ENCODE results near the gene MRPL22. TPM values are rescaled to one million over a fixed set of nuclear protein-coding genes. Genes with fewer than 3 reads are reported as not detected.

MRPL22 gene
- total RNA-seq, 1 experiment from 2014 or later, result 68.3 TPM

DNA sequence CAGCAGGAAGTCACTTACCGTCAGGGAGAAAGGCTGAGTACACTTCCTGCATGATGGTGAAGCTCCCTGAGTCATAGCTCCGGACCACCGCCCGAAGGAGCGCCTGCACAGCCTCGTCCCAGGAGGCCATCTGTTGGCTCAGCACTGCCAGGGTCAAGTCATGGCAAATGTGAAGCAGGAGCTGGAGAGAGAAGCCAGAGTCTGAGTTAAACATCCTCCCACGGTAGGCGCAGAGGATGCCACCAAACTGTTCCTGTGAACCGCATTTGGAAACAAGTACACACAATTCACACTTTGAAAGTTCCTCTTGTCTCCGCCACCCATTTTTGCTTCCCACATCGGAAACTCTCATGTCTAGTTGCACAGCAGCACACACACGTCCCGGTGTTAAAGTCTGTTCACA, 48.5 kb upstream of the MRPL22 start:
- Histone ChIP-seq H3K27me3 (ENCODE audit: insufficient read depth, low read length) (no peaks in the 10 kb centered on the region), H3K4me3 (replicated peaks in 1 of 2; ENCODE audit: low read depth in 1 of 2, low read length in 2 of 2) (no peak overlapping the region), H4K20me1 (ENCODE audit: insufficient read depth) (no peaks in the 10 kb centered on the region), H3K9me2 (ENCODE audit: insufficient read depth) (no peaks in the 10 kb centered on the region), H3K4me1 (ENCODE audit: control insufficient read depth in 1 of 2, insufficient read depth in 2 of 2, low read length in 2 of 2) (no peaks in the 10 kb centered on the region), H3K9ac (ENCODE audit: low read length) (no peak overlapping the region), H3K79me2 (ENCODE audit: insufficient read depth, low read length) (no peaks in the 10 kb centered on the region), H2AFZ (ENCODE audit: low read depth, low read length, poor library complexity, severe bottlenecking) (no peak overlapping the region), H3K4me2 (ENCODE audit: low read length) (no peak overlapping the region), H3K27ac (ENCODE audit: low read depth, low read length) (no peak overlapping the region), H3K36me3 (ENCODE audit: control insufficient read depth in 1 of 2, insufficient read depth in 2 of 2, low read length in 2 of 2) (peaks cover 44 to 67% of the 10 kb centered on the region in 2 experiments), H3K9me3 (ENCODE audit: control insufficient read depth in 1 of 2, insufficient read depth in 1 of 2, low read depth in 1 of 2, low read length in 2 of 2) (no peaks in the 10 kb centered on the region)
- CTCF ChIA-PET, result no interaction called here
- POLR2A ChIA-PET, result no interaction called here
- DNase-seq (ENCODE audit: low read depth, low spot score) (no peak), ATAC-seq (no peak)
- no TSS peak for BruUV-seq (replicated peaks)
- TF ChIP-seq, protein P1, sequence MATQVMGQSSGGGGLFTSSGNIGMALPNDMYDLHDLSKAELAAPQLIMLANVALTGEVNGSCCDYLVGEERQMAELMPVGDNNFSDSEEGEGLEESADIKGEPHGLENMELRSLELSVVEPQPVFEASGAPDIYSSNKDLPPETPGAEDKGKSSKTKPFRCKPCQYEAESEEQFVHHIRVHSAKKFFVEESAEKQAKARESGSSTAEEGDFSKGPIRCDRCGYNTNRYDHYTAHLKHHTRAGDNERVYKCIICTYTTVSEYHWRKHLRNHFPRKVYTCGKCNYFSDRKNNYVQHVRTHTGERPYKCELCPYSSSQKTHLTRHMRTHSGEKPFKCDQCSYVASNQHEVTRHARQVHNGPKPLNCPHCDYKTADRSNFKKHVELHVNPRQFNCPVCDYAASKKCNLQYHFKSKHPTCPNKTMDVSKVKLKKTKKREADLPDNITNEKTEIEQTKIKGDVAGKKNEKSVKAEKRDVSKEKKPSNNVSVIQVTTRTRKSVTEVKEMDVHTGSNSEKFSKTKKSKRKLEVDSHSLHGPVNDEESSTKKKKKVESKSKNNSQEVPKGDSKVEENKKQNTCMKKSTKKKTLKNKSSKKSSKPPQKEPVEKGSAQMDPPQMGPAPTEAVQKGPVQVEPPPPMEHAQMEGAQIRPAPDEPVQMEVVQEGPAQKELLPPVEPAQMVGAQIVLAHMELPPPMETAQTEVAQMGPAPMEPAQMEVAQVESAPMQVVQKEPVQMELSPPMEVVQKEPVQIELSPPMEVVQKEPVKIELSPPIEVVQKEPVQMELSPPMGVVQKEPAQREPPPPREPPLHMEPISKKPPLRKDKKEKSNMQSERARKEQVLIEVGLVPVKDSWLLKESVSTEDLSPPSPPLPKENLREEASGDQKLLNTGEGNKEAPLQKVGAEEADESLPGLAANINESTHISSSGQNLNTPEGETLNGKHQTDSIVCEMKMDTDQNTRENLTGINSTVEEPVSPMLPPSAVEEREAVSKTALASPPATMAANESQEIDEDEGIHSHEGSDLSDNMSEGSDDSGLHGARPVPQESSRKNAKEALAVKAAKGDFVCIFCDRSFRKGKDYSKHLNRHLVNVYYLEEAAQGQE (IDR thresholded peaks at IDR 0.05; ENCODE audit: low read depth), result no peak
- TF ChIP-seq JUND (IDR thresholded peaks at IDR 0.05), result no peak
- TF ChIP-seq, protein P2, sequence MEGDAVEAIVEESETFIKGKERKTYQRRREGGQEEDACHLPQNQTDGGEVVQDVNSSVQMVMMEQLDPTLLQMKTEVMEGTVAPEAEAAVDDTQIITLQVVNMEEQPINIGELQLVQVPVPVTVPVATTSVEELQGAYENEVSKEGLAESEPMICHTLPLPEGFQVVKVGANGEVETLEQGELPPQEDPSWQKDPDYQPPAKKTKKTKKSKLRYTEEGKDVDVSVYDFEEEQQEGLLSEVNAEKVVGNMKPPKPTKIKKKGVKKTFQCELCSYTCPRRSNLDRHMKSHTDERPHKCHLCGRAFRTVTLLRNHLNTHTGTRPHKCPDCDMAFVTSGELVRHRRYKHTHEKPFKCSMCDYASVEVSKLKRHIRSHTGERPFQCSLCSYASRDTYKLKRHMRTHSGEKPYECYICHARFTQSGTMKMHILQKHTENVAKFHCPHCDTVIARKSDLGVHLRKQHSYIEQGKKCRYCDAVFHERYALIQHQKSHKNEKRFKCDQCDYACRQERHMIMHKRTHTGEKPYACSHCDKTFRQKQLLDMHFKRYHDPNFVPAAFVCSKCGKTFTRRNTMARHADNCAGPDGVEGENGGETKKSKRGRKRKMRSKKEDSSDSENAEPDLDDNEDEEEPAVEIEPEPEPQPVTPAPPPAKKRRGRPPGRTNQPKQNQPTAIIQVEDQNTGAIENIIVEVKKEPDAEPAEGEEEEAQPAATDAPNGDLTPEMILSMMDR (IDR thresholded peaks at IDR 0.05 in 2 of 3, conservative IDR thresholded peaks at IDR 0.05 in 1 of 3; ENCODE audit: borderline replicate concordance in 1 of 3, insufficient read depth in 1 of 3, low read depth in 2 of 3, low read length in 2 of 3), result no peak
- no peak for TF ChIP-seq FOSL1 (IDR thresholded peaks at IDR 0.05; ENCODE audit: low read depth)
- no peak for TF ChIP-seq POLR2AphosphoS5 (IDR thresholded peaks at IDR 0.05; ENCODE audit: low read depth, low read length)
- no peak for TF ChIP-seq EGR1 (IDR thresholded peaks at IDR 0.05; ENCODE audit: low read depth)
- no peak for TF ChIP-seq RAD21 (IDR thresholded peaks at IDR 0.05; ENCODE audit: low read depth)
- no peak for TF ChIP-seq CBX3 (IDR thresholded peaks at IDR 0.05; ENCODE audit: low read depth)
- TF ChIP-seq POLR2A (IDR thresholded peaks at IDR 0.05; ENCODE audit: borderline replicate concordance, extremely low read depth, insufficient read depth, insufficient read length), result no peak
- no peak for TF ChIP-seq CEBPB (IDR thresholded peaks at IDR 0.05; ENCODE audit: low read depth)
- RAD21 ChIA-PET (ENCODE audit: low non-redundant PET in 1 of 2, low total read pairs in 2 of 2, uncharacterized antibody in 2 of 2, unreplicated experiment in 2 of 2), result no interaction called here
- intact Hi-C loops (cut with micrococcal nuclease), result no loop called here
